Activated naive CD4-positive, alpha-beta T cell treated with anti-CD3 and anti-CD28 coated beads, Interleukin-2, amount 50 U/mL, for 72 hours (primary cell): ENCODE results near the gene BMPR1B. TPM values are rescaled to one million over a fixed set of nuclear protein-coding genes. Genes with fewer than 3 reads are reported as not detected.
"Not testable (repeated sequence)": the region's sequence is repeated elsewhere in the genome, so short reads cannot be mapped to it uniquely, and the experiment has no call there.

Experiments
- ATAC-seq, 2 donors: fragments of 150-1000 bp; cut with Tn5 transposase; 2 replicates each; pipeline ENCODE4 v1.10.0; 2021; ENCODE audit warnings: mild to moderate bottlenecking in 2 of 2, moderate library complexity in 2 of 2
- DNase-seq, 2 donors: peaks; one replicate each; pipeline ENCODE4 v3.0.0; 2021 to 2022; ENCODE audit warnings: low spot score in 2 of 2
- H3K27ac Mint-ChIP-seq, 2 donors: one replicate each; pipeline ENCODE4 v1.8.0; 2022; ENCODE audit warnings: mild to moderate bottlenecking in 2 of 2, mixed read lengths in 2 of 2
- H3K36me3 Mint-ChIP-seq, 2 donors: one replicate each; pipeline ENCODE4 v1.8.0; 2022; ENCODE audit warnings: mixed read lengths in 2 of 2
- H3K9me3 Mint-ChIP-seq, 2 donors: one replicate each; pipeline ENCODE4 v1.8.0; 2022; ENCODE audit warnings: mixed read lengths in 2 of 2
- total RNA-seq, 2 donors: library from RNA; stranded (reverse); gene quantifications; one replicate each; pipeline ENCODE4 v1.2.3, GENCODE V29; 2022

Gene BMPR1B
- total RNA-seq, 2 donors from 2014 or later: not detected

GRCh38 chr4:94806376-94806775 lies 48.6 kb downstream of the BMPR1B start:
- H3K27ac Mint-ChIP-seq: no peak overlapping the region
- H3K9me3 Mint-ChIP-seq: no peaks in the 10 kb centered on the region
- no peak for DNase-seq

DNA sequence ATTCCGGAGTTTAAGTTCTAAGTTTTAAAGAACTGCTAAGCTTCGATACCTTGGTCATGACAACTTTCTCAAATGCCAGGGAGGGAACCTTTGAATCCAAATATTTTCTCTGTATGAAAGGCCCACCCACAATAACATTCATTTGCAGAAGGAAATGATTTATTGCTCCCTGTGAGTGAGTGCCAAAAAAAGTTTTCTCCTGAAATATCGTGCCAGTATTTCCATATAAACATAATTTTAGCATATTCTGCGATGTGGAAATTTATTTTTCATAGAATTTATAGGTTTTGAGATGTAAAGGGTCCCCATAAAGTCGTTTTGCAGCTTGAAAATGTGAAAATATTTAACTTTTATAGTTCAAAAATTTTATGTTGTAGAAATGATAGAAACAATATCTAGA lies 53.9 kb downstream of the BMPR1B start:
- ATAC-seq (no peak), DNase-seq (no peak)
- Mint-ChIP-seq H3K36me3 (no peaks in the 10 kb centered on the region), H3K9me3 (no peaks in the 10 kb centered on the region), H3K27ac (no peak overlapping the region)

More at GRCh38 chr4:94806376-94806775, 48.6 kb downstream of the BMPR1B start:
- no peak for ATAC-seq
- H3K36me3 Mint-ChIP-seq: no peaks in the 10 kb centered on the region

GRCh38 chr4:94813221-94813620 lies 55.5 kb downstream of the BMPR1B start:
- no peaks in the 10 kb centered on the region for H3K36me3 Mint-ChIP-seq
- H3K9me3 Mint-ChIP-seq: no peaks in the 10 kb centered on the region
- no peak for DNase-seq
- H3K27ac Mint-ChIP-seq: no peak overlapping the region
- ATAC-seq: no peak

DNA sequence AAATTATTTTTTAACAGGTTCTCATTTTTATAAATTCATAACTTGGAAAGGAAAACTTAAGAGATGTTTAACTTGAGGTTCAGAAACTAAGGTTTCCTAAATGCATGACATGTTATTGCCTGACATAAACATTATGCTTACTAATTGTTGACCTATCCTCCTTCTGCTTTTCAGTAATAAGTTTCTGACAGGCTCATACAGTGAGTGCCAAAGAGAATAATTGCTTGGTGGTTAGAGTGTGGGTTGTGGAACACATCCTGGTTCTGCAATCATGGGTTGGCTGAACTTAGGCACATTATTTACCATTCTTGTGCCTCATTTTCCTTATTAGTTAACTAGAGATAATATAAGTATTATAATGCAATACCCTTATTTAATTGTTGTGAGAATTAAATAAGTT lies 56.5 kb downstream of the BMPR1B start:
- no peaks in the 10 kb centered on the region for H3K36me3 Mint-ChIP-seq
- no peak for DNase-seq
- no peak for ATAC-seq
- H3K27ac Mint-ChIP-seq: no peak overlapping the region
- H3K9me3 Mint-ChIP-seq: no peaks in the 10 kb centered on the region

DNA sequence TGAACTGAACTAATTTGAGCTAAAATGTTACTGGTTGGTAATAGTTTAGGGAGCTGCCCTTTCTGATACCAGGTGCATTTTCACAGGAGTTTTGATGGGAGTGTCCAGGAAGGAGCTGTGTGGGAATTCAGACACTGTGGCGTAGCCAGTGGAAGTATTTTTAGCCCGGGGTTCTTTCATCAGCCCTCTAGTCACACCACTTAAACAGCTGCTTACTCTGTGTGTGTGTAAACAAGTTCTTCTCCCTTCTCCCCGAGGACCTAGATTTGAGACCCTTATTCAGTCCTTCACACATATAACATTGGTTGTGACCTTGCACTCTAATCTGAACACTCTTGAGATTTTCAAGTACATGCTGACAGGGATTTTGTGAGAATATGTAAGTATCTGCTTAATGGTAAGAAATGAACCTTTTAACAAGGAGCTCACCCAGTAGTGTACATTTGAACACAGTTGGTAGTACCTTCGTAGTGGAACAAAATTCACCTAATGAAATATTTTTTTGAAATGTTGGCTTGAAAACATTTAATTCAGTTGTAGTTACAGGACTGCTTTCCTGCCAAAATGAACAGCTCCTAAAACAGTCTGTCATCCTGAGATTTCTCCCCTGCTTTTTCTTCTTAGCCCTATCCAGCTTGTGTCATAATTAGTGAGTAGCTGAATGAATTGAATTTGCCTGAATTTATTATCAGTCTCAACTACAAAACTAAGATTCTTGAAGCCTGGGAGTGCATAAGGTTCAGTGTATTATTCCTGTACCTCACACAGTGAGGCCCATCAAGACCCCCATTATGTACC lies 61.8 kb downstream of the BMPR1B start:
- no peaks in the 10 kb centered on the region for H3K36me3 Mint-ChIP-seq
- DNase-seq: no peak
- no peak for ATAC-seq
- H3K9me3 Mint-ChIP-seq: no peaks in the 10 kb centered on the region
- H3K27ac Mint-ChIP-seq: no peak overlapping the region

DNA sequence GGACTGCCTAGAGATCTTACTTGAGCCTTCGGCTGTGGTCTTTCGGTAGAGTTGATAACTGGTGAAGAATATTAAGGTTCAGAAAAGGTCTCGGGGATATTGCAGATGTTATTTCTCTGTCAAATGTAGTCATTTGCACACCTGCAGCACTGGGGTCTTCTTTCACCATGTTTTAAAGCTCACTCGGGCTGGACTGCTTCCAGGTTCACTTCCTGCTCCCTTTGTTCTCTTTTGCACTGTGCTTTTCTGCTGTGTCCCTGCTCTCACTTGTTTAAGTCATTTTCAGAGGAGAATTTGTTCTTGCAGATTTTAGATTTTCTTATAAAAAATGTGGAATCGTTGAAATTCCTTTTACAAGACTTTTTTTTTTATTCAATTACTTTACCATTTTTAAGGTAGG lies 68.5 kb downstream of the BMPR1B start:
- no peak for ATAC-seq
- Mint-ChIP-seq H3K36me3 (no peaks in the 10 kb centered on the region), H3K9me3 (no peaks in the 10 kb centered on the region), H3K27ac (no peak overlapping the region)
- DNase-seq: no peak

GRCh38 chr4:94827481-94828110 lies 69.8 kb downstream of the BMPR1B start:
- DNase-seq (no peak), ATAC-seq (peak; percentile 56 to 76)
- Mint-ChIP-seq H3K27ac (no peak overlapping the region), H3K36me3 (no peaks in the 10 kb centered on the region), H3K9me3 (no peaks in the 10 kb centered on the region)

GRCh38 chr4:94828882-94829281 lies 71.1 kb downstream of the BMPR1B start:
- no peaks in the 10 kb centered on the region for H3K36me3 Mint-ChIP-seq

GRCh38 chr4:94831607-94832006 lies 73.9 kb downstream of the BMPR1B start:
- ATAC-seq: no peak
- no peak for DNase-seq
- Mint-ChIP-seq H3K9me3 (no peaks in the 10 kb centered on the region), H3K27ac (no peak overlapping the region), H3K36me3 (no peaks in the 10 kb centered on the region)

More at GRCh38 chr4:94828882-94829281, 71.1 kb downstream of the BMPR1B start:
- Mint-ChIP-seq H3K27ac (no peak overlapping the region), H3K9me3 (no peaks in the 10 kb centered on the region)
- no peak for DNase-seq
- ATAC-seq: no peak

DNA sequence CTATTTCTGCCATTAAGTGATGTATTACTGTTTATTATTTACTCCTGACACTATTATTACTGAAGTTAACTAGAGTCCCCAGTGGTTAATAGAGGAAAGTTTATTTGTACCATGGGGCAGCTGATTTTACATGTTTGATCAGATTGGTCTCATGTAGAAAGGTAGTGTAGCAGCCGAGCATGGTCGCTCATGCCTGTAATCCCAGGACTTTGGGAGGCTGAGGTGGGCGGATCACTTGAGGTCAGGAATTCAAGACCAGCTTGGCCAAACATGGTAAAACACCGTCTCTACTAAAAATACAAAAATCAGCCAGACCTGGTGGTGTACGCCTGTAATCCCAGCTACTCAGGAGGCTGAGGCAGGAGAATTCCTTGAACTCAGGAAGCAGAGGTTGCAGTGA lies 74.6 kb downstream of the BMPR1B start:
- H3K36me3 Mint-ChIP-seq, ATAC-seq, H3K9me3 Mint-ChIP-seq, DNase-seq, H3K27ac Mint-ChIP-seq: not testable (repeated sequence)

- H3K27ac Mint-ChIP-seq: no peak overlapping the region
- DNase-seq (no peak), ATAC-seq (no peak)
- no peaks in the 10 kb centered on the region for H3K36me3 Mint-ChIP-seq
- no peaks in the 10 kb centered on the region for H3K9me3 Mint-ChIP-seq
Measured at GRCh38 chr4:94833394-94833793, 75.6 kb downstream of the BMPR1B start.

GRCh38 chr4:94834501-94834900 lies 76.7 kb downstream of the BMPR1B start:
- Mint-ChIP-seq H3K36me3 (no peaks in the 10 kb centered on the region), H3K27ac (no peak overlapping the region), H3K9me3 (no peaks in the 10 kb centered on the region)
- no peak for ATAC-seq
- no peak for DNase-seq

- not testable (repeated sequence) for DNase-seq, H3K27ac Mint-ChIP-seq, ATAC-seq, H3K36me3 Mint-ChIP-seq, H3K9me3 Mint-ChIP-seq
Measured at GRCh38 chr4:94841166-94841863, 83.6 kb downstream of the BMPR1B start.

- Mint-ChIP-seq H3K36me3 (no peaks in the 10 kb centered on the region), H3K27ac (no peak overlapping the region), H3K9me3 (peaks cover 0 to 4% of the 10 kb centered on the region in 2 donors)
- no peak for ATAC-seq
- DNase-seq: no peak
Measured at GRCh38 chr4:94841864-94842221, 84.1 kb downstream of the BMPR1B start.

DNA sequence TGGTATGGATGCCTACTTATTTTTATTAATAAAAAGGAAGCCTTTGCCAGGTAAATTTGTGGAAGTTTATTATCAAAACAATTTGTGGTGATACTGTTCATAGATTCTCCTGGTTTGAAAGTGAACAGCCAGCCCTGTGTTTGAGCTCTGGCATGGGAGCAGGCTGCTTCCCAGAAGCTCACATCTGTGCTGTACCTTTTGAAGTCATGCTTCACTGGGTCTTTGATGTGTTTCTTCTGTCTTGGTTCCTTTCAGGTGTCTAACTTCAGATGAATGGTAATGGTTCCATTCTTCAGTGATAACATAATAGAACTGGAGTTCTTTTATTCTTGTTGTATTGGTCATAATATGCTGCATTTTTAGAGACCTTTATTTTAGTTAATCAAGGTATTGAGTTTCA lies 85.5 kb downstream of the BMPR1B start:
- Mint-ChIP-seq H3K9me3 (peaks cover 4 to 5% of the 10 kb centered on the region in 2 donors), H3K27ac (no peak overlapping the region), H3K36me3 (peaks cover 0 to 4% of the 10 kb centered on the region in 2 donors)
- no peak for ATAC-seq
- no peak for DNase-seq

GRCh38 chr4:94848326-94848725 lies 90.6 kb downstream of the BMPR1B start:
- H3K9me3 Mint-ChIP-seq: peaks cover 0 to 5% of the 10 kb centered on the region in 2 donors
- ATAC-seq: no peak
- H3K36me3 Mint-ChIP-seq: peaks cover 0 to 4% of the 10 kb centered on the region in 2 donors
- no peak overlapping the region for H3K27ac Mint-ChIP-seq
- no peak for DNase-seq

DNA sequence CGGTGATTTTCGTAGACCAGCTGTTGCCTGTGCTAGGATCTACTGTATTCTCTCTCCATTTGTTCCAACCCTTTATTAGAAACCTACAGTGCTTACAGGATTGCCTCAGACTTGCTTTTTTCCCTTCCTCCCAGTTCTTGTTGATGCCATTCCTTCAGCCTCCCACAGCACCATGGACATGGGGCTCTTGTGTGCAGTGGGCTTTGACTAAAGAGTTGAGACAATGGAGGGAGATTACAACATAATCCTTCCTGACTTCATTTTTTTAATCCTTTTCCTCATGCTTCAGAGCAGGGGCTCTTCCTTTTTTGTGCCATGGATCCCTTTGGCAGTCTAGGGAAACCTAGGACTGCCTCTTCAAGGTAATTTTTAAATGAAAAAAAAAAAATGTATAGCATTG lies 92.1 kb downstream of the BMPR1B start:
- peaks cover 0 to 5% of the 10 kb centered on the region in 2 donors for H3K9me3 Mint-ChIP-seq

More for the DNA sequence above, 92.1 kb downstream of the BMPR1B start:
- DNase-seq: no peak
- H3K36me3 Mint-ChIP-seq: peaks cover 0 to 4% of the 10 kb centered on the region in 2 donors
- ATAC-seq: no peak
- H3K27ac Mint-ChIP-seq: no peak overlapping the region
